GM19395 (cell line): ENCODE measurements around the gene SORCS1.
"Not testable (repeated sequence)": the region's sequence is repeated elsewhere in the genome, so short reads cannot be mapped to it uniquely, and the experiment has no call there.

Source experiments
- ATAC-seq: cut with Tn5 transposase; IDR thresholded peaks from one replicate; pipeline ENCODE4 v1.9.1; 2021; ENCODE audit warnings: mild to moderate bottlenecking, moderate library complexity; ENCODE audit not compliant: unreplicated experiment

SORCS1 gene

DNA sequence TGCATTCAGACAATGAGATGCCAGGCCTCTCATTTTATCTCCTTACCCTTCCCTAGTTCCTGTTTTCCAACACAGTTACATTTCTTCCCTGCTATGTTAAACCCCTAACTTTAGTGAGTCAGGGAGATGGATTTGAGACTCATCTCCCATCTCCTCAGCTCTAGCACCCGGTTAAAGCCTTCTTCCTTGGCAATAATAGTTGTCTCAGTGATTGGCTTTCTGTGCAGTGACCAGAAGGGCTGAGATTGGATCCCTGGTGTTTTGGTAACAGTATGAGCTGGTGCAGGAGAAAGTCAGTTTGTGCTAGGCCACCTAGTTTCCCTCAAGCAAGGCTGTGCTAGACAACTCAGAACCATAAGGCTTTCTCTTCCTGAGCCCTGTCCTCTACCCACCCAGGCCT, 212.5 kb downstream of the SORCS1 start:
- ATAC-seq = no peak

DNA sequence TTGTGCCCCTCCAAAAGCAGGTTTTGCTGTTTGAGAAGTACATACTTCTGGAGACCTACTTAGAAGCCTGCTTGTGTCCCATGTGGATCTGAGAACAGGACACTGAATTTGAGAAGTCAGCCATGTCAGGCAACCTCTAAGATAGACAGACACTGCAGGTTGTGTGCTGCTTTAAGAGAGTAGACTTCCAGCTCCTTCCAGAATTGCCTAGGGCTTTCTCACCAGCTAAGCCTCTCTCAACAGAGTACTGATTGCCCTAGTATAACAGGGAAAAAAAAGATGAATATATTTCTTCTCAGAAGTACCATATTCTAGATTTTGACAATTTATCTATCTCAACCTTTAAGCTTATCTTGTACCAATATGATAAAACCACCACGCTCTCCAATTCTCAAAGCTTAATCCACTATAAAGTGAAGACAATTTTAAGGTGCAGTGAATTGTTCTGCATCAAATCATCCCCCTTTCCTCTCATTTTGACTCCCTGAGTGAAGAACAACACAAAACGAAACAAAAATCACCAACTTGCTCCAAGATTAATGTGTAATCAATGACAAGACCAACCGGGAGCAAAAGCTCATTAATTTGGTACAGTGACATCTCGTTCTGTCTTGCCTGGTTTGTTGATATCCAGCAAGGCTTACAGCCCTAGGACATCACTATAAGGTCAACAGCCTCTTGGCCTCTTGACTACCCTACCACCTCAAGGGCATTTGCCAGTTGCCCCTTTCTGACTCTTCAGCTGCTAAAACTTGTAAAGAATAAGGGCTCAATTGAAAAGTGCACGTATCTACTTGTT, 214.6 kb downstream of the SORCS1 start:
- ATAC-seq = no peak

DNA sequence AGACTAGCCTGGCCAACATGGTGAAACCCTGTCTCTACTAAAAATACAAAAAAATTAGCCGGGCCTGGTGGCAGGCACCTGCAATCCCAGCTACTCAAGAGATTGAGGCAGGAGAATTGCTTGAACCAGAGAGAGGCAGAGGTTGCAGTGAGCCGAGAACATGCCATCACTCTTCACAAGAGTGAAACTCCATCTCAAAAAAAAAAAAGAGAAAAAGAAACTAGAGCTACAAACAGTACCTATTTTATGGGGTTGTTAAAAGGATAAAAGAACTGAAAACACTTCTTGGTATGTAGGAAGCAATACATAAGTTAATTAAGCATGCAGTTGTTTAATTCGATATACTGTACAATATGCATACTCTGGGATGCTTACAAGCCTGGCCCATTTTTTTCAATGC, 216.9 kb downstream of the SORCS1 start:
- peak; percentile 72 for ATAC-seq

DNA sequence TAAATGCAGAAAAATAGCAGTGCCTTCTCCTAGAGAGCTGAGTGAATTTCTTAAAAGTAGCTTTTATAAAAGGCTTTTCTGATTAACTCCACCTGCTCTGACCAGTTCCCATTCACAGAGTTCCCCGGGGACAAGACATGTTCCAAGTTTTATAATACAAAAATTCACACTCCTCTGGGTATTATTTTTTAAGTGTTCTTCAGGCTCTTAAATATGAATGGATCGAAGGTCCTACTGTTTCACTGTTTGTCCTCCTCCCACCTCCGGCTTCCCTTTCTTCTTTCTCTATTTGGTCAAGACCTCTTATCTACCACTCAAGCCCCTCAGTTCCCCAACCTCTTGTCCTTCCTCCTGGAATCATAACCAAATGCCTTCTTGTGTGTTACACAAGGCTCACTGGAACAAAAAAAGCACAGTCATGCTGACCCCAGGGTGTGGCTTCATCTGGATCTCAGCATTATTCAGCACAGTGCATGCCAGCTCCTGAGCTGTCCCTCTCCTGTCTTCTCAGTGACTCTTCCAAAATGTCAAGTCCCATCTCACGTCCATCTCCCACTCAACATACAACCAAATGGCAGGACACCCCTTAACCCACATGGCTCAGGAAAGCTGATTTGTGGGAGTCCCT, 222.4 kb downstream of the SORCS1 start:
- ATAC-seq = no peak

DNA sequence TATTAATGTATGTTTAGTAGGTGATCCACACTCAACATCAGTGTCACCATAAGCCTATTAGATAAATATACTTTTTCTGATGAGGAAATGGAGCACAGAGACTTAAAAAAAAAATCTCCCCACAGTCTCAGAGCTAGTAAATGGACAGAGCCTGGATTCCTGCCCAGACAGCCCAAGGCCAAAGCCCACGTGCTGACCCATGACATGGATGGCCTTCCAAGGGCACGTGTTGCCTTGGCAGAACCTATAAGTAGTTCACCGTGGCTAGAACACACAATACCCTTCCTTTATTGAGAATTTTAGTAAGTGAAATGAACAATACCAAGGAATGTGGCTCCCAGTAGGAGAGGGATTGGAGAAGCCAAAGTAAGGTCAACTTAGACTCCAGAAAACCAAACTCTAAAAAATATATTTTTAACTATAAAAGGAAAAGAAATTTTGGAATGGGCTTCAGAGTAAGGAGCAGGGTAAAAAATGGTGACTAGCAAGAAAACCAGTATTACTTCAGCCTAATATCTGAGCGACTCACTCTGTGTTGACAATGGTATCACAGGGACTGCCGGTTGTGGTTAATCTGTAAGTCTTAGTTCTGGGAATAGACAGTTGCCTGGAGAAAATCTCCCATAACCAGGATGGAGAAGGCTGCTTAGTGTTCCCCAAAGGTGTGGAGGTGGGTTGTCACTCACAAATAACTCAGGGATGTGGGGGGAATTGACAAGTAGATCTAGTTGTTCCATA, 223.0 kb downstream of the SORCS1 start:
- no peak for ATAC-seq

DNA sequence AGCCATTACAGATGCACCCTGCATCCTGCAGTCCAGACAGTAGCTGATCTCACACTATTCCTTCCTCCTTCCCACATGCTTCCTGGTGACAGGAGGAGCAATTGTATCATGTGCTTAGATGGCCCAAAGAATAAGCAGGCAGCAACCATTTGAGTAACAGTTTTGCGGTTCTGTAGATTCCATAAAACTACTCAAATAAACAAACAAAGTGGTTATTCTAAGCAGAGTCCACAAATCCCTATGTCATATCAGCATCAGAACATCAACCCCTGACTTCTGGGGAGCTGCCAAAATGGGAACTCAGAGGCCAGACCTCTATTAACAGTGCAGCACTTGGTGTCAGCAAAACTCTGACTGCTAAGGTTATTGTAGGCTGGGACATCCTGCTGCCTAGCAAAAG, 226.0 kb downstream of the SORCS1 start:
- ATAC-seq = no peak

DNA sequence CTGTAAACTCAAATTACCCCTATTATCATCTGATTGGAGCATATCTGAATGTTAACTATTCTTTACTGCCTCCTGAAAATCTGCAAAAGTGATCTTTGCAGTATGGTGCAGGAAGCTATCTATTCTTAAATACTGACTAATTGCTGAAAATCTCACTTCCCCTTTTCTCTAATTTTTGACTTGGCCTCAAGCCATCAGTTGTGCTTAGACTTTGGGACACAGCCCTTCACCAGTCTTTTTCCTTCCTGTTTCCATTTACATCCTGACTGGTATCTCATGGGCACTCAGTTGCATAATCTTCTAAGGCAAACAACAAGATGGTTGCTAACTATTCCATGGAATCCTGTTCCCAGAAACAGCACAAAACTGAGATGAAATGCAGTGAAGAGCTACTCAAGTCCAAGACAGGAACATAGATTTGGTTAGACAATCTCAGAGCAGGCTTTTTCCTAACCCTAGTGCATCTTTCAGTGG, 228.5 kb downstream of the SORCS1 start:
- peak; percentile 72 for ATAC-seq

DNA sequence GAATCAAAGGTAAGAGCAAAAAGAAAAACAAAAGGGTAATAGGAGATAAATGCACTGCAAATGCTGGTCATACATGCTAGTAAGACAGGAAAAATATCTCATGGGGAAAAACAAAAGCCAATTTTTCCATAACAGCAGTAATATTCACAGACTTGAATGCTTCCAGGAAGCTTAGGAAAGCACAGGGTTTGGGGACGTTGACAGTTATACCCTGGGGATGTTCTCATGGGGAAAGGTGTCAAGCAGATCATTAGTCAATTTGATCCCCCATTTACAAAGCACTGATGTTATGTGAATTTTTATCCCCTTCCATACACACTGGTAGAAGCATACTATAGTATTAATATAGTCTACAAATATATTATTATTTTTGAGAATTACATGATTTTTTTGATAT, 232.7 kb downstream of the SORCS1 start:
- no peak for ATAC-seq

DNA sequence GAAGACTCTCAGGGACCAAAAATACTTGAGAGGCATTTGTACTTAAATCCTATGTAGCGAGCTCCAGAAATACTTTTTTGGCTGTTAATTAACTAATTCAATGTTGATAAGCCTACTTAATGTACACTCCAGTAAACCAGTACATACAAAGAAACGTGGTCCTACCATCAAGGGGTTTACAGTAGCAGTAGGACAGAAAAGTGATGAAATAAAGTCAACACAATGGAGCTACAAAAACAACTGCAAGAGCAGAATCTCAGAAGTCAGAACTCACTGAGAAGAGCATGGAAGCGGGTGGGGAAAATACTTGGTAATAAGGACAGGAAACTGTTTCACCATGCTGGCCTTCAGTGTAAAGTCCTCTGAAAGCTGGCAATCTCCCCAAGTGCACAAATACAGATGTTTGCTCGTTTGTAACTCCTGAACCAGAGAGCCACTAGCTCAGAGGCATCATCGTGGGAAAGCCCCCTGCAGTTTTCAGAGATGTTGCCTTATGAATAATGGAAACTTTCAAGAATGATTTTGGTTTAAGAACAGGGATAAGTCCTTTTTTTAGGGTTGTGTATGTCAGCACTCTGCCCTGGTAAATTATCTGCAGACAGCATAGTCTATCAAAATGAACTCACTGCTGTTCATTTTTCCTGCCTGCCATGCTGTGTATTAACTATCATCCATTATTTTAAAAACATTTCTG, 233.2 kb downstream of the SORCS1 start:
- ATAC-seq = peak; percentile 73

DNA sequence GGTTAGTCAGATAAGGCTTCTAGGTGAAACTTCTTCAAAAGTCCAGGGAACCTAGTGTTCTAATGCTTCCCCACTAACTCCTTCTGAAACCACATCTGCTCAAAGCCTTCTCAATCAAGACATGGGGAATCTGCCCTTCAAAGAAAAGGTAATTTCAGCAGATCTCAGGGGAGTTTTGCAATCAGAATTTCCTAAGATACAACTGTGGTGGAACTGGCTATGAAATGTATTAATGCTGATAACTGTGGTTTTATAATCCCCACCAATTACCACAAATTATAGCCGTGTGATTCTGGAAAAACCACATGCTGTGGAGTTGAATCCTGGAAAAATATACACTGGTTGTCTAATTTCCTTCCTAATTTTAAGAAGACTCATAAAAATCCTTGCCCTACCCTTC, 233.8 kb downstream of the SORCS1 start:
- ATAC-seq = no peak

DNA sequence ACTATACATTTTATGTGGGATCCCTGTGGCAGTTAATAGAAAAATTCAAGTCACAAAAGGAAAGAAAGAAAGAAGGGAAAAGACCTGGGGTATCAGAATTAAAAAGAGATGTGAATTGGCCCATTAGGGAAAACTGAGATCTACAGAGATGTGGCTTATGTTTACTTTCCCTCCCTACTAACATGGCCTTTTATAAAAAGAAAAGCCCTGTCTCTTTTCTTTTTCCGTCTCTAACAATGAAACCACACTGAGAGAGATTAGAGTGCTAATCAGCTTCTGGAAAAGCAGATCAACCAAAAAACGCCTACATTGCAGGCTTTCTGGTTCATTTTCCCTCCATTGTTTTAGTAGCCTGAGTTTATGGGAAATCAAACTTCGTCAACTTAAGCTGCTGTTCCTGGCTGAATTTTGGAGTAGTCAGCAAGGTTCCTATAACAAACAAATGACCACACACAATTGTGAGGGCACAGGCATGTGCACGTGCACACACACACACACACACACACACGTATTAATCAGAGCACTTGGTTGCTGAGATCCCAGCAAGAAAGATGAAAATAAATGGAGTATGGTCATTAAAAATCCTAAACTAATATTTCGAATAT, 235.1 kb downstream of the SORCS1 start:
- ATAC-seq = no peak

DNA sequence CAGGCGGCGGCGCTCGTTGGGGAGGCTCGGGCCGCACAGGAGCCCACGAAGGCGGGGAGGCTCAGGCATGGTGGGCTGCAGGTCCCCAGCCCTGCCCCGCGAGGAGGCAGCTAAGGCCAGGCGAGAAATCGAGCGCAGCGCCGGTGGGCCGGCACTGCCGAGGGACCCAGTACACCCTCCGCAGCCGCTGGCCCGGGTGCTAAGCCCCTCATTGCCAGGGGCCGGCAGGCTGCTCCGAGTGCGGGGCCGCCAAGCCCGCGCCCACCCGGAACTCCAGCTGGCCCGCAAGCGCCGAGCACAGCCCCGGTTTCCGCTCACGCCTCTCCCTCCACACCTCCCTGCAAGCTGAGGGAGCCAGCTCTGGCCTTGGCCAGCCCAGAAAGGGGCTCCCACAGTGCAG, 236.4 kb downstream of the SORCS1 start:
- ATAC-seq = not testable (repeated sequence)

DNA sequence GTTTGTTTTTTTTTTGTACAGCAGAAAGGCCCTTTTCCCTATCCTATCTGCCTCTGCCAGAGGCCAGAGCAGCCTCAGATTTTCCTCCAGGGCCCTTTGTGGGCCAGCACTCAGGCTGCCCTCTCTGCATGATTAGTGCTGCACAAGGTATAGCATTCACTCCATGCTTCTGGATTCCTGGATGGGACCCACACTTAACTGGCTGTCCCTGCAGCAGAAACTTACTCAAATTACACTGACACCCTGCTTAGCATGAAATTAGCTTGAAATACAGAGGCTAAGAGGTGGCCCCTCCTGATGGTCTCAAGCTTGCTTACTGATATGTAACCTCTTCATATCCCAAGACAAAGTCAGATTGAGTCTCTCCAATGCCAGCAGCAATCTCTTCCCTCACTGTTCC, 239.3 kb downstream of the SORCS1 start:
- no peak for ATAC-seq

DNA sequence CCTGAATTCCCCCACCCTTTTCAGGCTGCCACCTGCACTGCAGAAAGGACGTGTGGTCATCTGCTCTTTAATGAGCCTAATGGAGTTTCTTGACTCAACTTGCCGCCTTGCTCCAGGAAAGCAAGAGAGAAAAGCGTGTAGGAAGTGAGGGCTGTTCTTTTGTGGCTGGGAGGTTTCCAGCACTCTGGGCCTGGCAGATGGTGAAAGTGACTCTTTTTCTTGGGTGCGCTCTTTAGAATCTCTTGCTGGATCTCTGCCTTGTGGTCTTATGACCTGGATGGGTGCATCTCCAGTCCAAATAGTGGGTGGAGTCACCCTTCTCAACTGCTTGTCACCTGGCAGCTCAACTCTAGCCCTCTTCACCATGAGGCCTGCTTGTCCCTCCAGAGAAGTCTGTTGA, 244.0 kb downstream of the SORCS1 start:
- ATAC-seq = no peak

DNA sequence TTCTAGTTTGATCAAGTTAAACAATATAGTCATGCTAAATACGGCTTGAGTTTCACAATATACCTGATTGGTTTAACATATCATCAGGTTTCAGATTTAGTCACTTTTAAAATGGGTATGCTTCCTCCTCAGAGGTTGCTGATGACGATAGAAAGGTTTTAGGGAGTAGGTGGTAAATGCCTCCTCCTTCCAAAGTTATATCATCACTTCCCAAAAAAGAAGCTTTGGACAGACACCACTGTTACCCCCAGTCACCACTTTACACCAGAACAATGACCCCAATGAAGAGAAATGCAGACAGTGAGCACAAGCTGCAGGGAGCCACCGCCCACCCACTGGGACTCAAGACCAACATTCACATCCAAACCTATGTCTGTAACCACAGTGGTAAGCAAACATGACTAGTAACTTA, 244.6 kb downstream of the SORCS1 start:
- peak; percentile 85 for ATAC-seq

DNA sequence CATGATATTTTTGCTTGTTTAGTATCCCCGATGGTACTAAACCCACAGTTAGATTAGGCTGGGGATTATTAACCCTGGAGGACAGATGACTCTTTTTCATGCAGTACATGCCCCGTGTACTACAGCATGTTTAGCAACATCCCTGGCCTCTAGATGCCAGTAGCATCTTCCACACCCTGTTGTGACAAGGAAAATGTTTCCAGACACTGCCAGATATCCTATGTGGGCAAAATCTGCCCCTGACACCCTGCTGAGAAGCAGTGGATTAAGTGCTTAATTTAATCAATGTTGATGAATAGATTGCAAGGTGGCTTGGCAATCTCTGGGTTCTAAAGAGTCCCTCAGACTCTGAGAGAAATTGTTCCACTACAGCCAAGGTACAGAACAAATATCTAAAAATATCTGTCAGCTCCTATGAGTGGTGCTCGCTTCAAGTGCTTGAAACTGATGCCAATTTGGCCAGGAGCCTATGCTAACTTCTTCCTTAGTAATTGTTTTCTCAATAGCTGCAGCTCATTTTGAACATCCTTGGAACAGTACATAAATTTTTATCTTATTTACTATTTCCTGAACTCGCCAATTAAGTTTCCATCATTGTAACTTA, 247.0 kb downstream of the SORCS1 start:
- ATAC-seq = no peak

DNA sequence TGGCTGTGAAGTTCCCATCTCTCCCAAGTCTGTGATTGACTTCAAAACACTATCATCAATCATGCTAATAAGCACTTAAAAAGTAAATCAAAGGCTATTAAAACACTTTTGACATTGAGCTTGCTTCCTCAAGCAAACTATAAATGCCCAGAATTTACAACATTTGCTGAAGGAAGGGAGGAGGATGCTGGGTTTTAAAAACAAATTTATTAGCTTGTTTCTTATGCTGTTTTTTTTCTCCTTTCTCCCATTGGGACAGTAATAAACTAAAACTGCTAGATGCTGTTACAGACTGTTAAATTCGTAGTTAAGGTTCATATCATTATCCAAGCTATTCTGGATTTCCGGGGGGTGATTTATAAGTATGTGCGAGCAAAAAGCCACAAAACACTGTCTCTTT, 250.5 kb downstream of the SORCS1 start:
- ATAC-seq = no peak

DNA sequence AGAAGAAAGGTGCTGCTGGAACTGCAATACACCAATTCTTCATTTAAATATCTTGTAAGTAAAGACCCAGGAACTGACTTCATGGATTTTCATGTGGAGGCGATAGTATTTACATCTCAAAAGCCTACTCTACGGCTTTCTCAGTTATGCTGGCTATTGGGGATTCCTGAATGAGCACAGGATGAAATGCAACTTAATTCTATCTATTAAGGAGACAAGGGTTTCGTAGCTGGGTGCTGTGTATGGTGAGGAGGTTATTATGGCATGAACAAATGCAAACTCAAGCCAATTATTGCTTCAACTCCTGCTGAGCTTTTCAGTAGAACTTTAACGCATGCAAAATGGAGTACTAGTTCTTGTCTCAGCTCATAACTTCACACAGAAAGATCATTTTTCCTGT, 251.2 kb downstream of the SORCS1 start:
- no peak for ATAC-seq

DNA sequence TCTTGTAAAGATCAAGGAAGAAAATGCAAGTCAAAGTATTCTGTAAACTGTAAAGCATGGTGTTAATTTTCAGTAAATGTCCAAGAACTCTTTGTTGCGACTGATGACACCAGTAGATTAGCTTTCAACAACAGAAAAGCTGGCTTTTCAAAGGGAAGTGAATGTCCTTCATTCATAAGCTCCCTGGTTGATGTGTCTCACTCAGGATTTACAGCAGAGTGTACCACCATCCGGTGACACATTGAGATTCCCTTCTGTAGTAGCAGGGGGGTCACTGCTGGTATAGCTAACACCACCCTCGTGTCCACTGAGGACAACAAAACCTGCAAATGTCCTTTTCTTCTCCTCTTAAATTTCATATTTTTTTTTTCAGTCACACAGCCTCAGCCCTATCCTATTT, 253.4 kb downstream of the SORCS1 start:
- ATAC-seq = no peak

DNA sequence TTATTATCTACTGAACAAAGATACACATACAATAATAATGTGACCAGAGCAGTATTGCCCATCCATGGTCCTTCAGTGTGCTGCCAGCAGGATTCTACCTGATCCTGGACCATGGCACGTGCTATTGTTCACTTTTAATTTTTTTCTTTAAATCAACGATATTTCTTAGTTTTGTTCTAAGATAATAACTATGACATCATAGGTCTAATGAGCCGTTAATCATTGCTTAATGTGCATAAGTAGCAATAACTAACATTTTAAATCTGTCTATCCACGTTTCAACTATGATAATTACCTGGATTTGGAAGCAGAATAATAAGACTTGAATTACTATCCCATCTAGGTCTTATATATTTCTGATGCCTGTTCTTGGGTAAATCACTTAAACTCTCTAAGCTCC, 253.8 kb downstream of the SORCS1 start:
- ATAC-seq = no peak
